Activated naive CD4-positive, alpha-beta T cell treated with Interleukin-2 at 50 U/mL for 16 hours (primary cell): ENCODE data around the gene LYPD3.
"Not testable (repeated sequence)": the region's sequence is repeated elsewhere in the genome, so short reads cannot be mapped to it uniquely, and the experiment has no call there.

Experiments used
- DNase-seq: peaks from one replicate; pipeline ENCODE4 v3.0.0-alpha.2; 2020

The LYPD3 gene

DNA sequence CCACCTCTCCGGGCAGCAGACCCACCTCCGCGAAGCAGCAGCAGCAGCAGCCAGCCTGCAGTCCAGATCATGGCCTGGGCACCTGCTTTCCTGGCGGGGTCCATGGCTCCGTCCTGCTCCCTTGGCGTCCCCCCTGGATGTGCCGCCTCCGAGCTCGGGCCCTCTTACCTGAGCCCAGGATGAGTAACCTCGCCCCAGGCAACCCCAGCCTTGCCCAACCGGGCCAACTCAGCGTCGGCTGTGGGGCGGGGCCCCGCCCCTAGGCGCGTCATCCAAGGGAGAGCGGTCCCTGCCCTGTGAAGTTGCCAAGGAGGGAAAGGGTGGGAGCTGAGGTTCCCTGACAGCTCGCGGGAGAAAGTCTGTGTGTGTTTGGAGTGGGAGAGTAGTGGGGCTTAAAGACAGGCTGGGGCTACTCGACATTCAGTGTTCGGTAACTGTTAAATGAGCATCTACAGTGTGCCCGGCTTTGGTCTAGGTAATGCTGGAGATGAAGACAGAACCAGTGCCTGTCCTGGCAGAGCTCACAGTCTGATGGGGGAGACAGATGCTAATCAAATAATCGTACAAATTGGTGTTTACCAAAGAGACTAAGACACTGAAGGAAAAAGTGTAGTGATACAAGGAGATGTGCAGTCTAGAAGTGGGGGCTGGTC lies at the start of gene LYPD3:
LYPD3 (minus strand) TSS at position 141 of the 653 bp plus-strand sequence; CDS start at position 104, 37 bp downstream.
- DNase-seq = no peak

DNA sequence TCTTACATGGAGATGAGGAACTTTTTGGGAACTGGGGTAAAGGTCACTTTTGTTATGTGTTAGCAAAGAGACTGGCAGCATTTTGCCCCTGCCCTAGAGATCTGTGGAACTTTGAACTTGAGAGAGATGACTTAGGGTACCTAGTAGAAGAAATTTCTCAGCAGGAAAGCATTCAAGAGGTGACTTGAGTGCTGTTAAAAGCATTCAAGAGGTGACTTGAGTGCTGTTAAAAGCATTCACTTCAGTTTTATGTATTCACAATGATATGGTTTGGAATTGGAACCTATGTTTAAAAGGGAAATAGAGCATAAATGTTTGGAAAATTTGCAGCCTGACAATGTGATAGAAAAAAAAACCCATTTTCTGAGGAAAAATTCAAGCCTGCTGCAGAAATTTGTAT lies 47.0 kb upstream of the LYPD3 start:
- DNase-seq = not testable (repeated sequence)

DNA sequence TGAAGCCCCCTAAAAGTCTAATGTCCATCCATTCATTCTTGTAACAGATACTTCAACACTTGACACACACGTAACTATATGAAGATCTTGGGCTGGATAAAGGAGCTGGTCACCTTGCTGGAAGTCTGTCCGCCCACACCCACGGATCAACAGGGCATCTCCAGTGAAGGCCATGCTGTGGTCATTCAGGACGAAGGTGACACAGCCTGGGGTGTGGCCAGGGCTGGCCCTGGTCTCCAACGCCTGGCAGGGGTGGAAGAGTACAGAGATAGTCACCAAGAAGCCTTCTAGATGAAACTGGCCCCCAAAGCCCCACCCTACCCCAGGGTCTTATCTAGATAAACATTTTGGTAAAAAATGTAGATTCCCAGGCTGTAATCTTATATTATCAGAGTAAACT lies 45.9 kb upstream of the LYPD3 start:
- DNase-seq = no peak

DNA sequence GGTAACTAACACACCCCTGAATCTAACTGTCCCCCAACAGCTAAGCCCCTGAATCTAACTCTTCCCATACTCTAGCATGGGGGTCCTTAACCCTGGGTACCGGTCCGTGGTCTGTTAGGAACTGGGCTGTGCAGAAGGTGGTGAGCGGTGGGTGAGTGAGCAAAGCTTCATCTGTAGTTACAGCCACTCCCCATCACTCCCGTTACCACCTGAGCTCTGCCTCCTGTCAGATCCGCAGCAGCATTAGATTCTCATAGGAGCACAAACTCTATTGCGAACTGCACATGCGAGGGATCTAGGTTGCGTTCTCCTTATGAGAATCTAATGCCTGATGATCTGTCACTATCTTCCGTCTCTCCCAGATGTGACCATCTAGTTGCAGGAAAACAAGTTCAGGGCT lies 45.3 kb upstream of the LYPD3 start:
- no peak for DNase-seq

DNA sequence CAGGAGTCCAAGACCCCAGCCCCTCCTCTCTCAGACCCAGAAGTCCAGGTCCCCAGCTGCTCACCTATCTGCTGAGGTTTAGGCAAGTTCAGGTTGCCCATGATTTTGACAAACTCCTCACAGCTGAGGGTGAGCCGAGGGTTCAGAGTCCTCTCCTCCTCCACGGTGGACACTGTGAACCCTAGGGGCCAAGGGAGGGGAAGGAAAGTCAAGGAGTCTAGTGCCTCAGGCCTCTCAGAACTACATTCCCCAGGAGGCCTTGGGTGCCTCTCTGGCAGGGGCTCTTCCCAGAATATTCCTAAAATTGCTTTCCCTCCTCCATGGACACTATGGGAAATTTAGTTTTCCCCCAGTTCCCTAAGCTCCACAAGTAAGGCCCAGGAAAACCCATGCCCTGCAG lies 42.5 kb upstream of the LYPD3 start:
- DNase-seq = no peak

DNA sequence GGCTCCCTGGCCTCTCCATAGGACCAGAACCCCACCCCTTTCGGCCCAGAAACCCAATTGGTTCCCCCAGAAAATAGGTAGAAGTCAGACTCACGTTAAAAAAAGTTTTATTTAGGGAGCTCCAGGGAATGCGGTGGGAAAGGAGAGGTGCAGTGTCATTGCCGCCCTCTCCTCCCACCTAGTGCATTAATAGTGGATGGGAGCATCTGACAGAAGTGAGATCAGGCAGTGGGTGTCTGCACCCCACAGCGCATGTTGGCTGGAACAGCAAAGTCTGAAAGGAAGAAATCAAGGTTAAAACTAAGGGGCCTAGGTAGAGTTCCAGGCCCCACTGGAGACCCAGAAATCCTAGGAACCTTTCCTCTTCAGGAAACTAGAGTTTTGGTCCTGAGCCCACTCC lies 41.2 kb upstream of the LYPD3 start:
- DNase-seq = no peak

DNA sequence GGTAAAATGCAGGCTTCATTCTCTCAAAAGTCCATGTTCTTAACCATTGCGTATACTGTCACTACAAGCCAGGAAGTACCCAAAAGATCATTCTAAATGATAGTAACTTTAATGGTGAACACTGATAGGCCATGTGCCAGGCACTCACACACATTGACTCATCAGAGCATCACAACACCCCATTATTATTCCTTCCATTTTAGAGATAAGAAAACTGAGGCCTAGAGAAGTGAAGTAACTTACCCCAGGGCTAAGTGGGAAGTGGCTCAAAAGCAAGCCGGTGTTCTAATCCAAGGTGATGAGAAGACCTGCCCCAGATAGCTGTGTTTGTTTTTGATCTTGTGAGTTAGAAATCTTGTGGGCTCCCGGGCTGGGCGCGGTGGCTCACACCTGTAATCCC lies 40.5 kb upstream of the LYPD3 start:
- DNase-seq = no peak

DNA sequence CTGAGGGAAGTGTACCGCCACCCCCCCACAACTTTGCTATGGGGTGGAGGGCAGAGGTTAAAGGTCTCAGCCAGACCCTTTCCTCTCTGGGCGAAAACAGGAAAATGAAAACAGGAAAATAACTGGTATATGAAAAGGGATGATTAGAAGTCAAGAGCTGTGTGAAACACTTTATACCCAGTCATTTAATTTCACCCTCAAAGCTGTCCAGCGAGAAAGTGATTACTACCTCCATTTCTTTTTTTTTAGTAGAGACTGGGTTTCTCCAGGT lies 39.7 kb upstream of the LYPD3 start:
- no peak for DNase-seq

DNA sequence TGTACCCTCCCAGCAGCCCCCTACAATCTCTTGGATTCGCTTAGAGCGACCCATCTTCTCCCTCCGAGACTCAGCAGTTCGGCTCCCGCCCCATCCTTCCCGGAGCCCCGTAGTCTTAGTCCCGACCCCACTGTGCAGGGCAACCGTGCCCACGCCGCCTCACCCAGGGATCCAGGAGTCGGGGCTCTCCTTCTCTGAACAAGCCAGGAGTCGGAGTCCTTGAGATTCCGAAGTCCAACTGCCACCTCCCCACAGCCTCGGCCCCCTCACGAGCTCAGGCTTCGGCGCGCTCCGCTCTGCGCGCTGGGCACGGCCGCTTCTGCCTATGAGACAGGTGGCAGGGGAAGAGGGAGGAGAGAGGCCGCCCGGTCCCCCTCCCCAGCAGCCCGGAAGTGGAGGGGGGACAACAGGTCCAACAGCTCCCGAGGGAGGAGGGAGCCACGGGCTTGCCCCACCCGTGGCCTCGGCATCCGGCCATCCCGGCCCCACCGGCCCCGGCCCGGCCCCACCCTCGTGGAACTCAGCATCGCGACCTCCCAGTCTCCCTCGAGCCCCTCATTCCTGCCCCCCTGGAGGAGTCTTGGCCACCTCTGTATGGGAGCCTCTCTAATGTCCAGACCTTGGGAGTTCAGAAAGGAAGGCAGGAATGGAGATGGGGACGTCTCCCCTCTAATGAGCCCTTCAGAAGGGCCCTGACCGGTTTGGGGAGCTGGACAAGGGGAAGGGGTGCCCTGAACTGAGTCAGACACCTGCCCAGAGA lies 39.2 kb upstream of the LYPD3 start, which contains the start of gene PHLDB3:
PHLDB3 (minus strand) TSS at position 321 of the 760 bp plus-strand sequence. CDS start 628 bp downstream, outside the sequence.
- peak; percentile 51 for DNase-seq

DNA sequence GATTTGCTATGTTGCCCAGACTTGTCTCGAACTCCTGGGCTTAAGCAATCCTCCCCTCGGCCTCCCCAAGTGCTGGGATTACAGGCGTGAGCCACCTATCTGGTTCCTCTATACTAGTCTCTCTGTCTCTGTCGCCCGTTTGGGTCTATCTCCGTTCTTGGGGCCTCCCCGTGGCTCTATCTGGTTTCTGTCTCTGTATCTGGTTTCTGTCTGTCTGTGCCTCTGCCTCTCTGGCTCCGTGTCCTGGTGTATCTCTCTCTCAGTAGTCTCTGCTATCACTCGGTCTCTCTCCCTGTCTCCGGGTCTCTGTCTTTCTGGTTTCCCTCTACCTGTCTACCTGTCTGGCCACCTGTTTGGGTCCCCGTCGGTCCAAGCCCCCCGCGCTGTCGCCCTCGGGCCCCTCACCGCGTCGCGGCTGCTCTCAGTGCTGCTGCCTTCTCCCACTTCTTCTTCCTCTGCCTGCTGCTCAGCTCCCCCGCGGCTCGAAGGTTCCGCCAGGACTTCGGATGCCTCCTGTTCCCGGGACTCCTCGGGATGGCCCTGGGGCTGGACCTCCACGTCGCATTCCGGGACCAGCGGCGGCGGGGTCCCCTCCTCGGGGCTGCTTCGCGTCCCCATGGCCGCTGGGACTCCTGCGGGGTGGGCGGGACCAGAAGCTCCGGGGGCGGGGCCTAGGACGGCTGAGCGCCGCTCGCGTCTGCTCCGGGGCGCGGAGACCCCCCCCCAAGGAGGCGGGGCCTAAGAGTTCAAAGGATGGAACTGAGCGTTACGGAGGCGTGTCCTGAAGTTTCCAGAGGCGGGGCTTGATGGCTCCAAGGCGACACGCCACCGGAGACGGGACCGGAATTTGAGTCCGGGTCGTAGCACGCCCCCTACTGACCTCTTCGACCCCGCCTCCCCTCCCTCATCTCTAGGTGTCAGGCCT lies 38.4 kb upstream of the LYPD3 start:
- peak; percentile 98 for DNase-seq

DNA sequence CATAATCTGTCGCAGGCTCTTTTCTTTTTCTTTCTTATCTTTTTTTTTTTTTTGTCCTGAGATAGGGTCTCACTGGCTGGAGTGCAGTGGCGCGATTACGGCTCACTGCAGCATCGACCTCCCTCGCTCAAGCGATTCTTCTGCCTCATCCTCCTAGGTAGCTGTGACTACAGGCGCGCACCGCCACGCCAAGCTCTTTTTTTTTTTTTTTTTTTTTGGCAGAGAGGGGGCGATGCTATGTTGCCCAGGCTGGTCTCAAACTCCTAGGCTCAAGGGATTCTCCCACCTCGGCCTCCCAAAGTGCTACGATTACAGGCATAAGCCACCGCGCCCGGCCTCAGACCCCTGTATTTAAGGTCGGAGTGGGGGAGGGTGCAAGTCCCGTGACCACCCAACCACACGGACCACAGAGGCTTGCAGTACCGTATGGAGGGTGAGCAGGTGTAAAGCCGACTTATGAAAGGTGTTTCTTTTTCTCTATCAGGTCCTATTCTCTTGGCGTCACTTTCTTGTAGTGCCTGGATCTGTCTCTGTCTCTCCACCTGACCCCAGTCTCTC lies 37.1 kb upstream of the LYPD3 start:
- DNase-seq = no peak

DNA sequence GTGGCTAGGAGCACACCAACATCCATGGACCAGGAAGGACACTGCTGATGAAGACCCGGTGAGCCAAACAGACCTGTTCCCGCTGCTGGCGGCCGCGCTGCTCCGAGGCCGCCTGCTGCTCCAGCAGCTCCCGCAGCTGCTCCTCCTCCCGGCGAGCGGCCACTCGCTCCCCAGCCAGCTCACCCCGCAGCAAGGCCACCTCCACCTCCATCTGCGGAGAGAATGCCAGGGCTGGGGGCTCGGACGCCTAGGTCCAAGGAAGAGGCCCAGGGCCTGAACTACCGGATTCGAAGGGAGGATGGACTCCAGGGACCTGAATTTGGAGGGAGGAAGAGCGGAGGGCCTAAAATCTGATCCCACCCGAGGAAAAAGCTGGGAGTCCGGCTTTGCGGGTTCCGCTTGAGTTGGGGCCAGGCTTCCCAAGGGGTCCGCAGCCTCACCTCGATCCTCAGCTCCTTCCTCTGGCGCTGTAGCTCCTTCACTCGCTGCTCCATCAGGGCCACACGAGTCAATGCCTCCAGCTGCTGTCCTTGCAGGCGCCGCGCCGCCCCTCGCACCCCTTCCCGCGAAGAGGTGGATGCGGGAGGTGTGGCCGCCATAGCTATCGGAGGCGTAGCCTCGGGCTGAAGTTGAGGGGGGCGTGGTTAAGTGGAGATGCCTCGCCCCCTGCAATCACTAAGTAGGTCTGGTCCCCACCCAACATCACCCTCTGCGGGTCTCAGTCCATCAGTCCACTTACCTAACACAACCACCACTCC lies 36.4 kb upstream of the LYPD3 start:
- no peak for DNase-seq

DNA sequence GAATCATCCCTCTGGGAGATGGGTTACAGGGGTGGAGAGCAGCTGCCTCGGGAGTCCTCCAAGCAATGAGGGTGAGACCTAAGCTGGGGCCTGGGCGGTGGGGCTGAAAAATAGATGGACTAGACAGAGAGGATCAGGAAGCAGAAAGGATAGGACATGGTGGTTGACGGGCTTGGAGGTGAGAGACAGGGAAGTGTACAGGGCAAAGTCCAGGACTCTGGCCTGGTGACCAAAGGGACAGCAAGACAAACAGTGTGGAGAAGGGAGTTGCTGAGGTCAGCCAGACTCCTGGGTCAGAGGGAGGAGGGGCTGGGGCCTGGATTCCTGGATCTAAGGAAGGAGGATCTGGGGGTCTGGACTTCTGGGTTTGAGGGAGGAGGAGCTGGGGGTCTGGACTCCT lies 33.6 kb upstream of the LYPD3 start:
- DNase-seq = no peak

DNA sequence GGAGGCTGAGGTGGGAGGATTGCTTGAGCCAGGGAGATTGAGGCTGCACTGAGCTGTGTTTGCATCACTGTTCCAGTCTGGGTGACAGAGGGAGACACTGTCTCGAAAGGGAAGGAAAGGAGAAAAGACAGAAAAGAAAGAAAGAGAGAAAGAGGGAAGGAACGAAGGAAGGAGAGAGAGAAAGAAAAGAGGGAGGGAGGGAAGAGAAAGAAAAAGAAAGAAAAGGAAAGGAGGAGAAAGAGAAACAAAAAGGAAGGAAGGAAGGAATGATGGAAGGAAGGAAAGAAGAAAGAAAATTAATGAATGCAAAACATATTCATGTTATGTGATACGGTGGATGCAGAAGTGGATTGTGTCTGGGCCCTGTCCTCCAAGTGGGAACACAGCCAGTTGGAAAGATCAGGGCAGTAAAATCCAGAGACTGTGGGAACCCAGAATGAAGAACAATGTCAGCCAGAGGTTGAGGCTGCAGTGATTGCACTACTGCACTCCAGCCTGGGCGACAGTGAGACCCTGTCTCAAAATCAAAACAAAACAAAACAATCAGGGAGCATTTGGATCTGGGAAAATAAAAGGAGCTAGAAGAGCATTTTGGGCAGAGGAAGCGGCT lies 32.9 kb upstream of the LYPD3 start:
- no peak for DNase-seq

DNA sequence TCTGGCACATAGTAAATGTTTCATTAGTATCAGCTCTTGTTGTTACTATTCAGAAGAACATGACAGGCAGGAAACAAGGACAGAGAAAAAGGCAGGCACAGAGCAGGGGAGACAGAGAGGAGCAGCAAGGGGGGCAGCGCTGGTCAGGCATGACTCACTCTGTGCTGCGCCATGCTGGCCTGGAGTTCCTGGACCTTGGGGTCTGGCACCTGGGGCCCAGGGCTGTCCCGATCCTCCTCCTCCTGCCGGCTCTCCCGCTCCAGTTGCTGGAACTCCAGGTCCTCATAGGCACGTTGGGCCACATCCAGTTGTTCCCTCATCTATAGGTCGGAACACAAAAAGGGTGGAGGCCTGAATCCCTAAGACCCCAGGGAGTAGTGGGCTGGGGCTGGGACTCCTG lies 31.6 kb upstream of the LYPD3 start:
- DNase-seq = no peak

DNA sequence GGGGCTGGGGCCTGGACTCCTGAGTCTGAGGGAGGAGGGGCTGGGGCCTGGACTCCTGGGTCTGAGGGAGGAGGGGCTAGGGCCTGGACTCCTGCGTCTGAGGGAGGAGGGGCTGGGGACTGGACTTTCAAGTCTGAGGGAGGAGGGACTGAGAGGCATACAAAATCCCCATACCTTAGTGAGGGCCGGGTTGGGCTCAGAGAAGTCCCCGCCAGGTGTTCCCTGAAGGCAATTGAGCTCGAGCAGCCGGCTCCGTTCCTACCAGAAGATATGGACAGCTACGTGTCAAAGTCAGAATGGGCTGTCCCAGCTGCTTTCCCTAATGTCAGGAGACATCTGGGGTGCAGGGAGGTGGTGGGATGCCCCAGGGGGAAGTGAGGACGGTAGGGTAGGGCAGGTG lies 29.7 kb upstream of the LYPD3 start:
- no peak for DNase-seq

DNA sequence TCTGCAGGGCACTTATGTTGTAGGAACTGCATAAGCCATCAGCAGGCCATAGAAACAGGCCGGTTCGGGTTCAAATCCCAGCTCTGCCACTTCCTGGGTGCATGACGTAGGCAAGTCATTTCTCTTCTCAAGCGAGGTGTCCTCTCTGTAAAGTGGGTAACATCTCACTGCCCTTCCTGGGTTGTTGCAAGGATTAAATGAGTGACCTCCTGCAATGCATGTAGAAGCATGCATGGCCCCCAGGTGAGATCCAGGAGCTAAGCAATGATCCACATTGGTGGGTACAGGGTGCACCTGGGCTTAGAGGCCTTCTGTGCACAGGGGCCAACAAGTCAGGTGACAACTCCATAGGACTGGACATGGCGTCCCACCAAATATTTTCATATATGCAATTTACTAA lies 25.4 kb upstream of the LYPD3 start:
- DNase-seq = no peak

DNA sequence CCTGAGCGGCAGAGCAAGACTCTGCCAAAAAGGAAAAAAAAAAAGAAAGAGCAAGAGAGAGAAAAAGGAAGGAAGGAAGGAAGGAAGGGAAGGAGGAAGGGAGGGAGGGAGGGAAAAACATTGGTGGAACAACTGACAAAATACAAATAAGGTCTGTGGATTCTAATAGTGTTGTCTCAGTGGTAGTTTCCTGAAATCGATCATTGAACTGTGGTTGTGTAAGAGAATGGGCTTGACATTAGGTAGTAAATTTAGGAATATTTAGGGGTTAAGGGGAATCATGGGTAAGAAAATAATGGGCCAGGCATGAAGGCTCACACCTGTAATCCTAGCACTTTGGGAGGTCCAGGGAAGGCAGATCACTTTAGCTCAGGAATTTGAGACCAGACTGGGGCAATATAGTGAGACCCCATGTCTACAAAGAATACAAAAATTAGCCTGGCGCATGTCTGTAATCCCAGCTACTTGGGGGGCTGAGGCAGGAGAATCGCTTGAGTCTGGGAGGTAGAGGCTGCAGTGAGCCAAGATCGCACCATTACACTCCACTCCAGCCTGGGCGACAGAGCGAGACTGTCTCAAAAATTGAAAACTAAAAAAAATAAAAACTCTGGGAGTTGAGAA lies 24.7 kb upstream of the LYPD3 start:
- DNase-seq = no peak

DNA sequence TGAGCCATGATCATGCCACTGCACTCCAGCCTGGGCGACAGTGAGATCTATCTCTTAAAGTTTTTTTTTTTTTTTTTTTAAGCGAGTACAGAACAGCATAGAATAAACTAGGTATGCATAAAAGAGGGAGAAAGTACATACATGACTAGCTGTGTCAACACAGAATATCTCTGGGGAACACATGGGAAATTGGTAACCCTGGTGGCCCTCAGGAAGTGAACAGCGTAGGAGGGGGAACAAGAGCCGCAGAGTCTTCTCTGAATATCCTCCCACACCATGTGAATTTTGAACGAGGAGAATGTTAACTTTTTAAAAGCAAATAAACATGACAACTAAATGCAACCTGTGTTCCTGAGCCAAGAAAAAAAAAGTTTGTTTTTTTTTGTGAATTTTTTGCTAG lies 23.9 kb upstream of the LYPD3 start:
- no peak for DNase-seq

DNA sequence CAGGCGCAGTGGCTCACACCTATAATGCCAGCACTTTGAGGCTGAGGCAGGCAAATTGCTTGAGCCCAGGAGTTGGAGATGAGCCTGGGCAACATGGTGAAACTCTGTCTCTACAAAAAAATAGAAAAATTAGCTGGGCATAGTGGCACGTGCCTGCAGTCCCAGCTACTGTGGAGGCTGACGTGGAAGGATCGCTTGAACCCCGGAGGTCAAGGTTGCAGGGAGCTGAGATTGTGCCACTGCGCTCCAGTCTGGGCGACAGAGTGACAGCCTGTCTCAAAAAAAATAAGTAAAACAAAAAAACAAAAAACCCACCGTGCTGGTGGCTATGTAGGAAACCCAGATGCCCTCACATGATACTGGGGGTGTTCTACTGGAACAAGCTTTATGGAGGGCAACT lies 22.8 kb upstream of the LYPD3 start:
- DNase-seq = no peak

DNA sequence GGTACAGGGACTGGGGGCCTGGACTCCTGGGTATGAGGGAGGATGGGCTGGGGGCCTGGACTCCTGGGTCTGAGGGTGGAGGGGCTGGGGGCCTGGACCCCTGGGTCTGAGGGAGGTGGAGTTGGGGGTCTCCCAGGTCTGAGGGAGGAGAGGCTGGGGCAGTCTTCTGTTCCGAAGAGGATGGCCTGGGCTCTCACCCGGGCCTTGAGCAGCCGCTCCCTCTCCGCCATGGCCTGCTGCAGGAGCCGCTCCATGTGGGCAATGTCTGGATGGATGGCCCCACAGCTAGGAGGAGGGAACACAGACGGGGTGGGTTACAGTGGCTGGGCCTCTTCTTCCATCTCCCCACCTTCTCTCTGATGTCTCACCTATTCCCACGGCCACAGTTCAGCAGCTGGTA lies 21.0 kb upstream of the LYPD3 start:
- DNase-seq = no peak

DNA sequence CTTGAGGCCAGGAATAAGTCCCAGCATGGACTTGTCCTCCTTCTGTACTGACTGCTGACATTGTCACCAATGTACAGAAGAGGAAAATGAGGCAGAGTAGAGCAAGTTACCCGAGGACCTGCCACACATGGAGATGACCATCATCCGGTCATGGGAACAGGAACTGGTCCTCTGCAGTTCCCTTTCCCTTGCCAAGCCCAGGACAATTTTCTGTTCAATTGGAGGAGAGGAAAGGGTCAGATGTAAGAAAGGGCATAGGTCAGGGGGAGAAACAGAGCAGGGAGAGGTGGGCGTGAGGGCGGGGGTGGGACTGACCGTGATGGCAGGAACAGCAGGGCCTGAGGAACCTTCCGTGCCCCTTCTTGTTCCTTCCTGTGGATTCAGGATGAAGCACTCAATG lies 20.5 kb upstream of the LYPD3 start:
- DNase-seq = no peak
